H1 (cell line): Measurements from ENCODE around the gene PLAAT2. TPM values are rescaled to one million over a fixed set of nuclear protein-coding genes. Genes with fewer than 3 reads are reported as not detected.
A peak's percentile ranks its signal among the peaks of the same experiment; 100 is the strongest.

Experiments
- CTCF ChIA-PET: fragments of 300-600 bp; sonication (Branson Sonifier 250); formaldehyde crosslinking; loops from one replicate; lab custom pipeline; 2021; ENCODE audit not compliant: partially characterized antibody; lab: Charles Lee
- POLR2A ChIA-PET: fragments of 300-600 bp; sonication (Branson Sonifier 250); formaldehyde crosslinking; loops from one replicate; lab custom pipeline; 2021; ENCODE audit warnings: inconsistent platforms; ENCODE audit not compliant: partially characterized antibody; lab: Charles Lee
- DNase-seq, 2 experiments: peaks; one replicate each; pipeline versions ENCODE4 v3.0.0 to v3.0.0-alpha.2; 2010 to 2022; ENCODE audit warnings: low spot score in 2 of 2, low read depth in 1 of 2, mixed read lengths in 1 of 2
- FAIRE-seq: peaks from 2 replicates; lab custom pipeline; 2011; peaks lifted over from hg19 to GRCh38; lab: Jason Lieb, UNC
- H2AFZ ChIP-seq: 2 replicates; pipeline ENCODE4 v1.8.1; 2012; ENCODE audit warnings: low read length, inconsistent platforms
- H2AK5ac ChIP-seq: 2 replicates; pipeline ENCODE4 v1.6.1; 2013; ENCODE audit warnings: low read depth, low read length
- H2BK120ac ChIP-seq: replicated peaks from 2 replicates; pipeline ENCODE3; 2013; ENCODE audit warnings: low read depth, low read length, inconsistent platforms
- H2BK12ac ChIP-seq: 2 replicates; pipeline ENCODE4 v1.6.1; 2013; ENCODE audit warnings: low read depth, low read length
- H2BK15ac ChIP-seq: 2 replicates; pipeline ENCODE4 v1.6.1; 2013; ENCODE audit warnings: low read length
- H2BK20ac ChIP-seq: 2 replicates; pipeline ENCODE4 v1.6.1; 2013; ENCODE audit warnings: low read length
- H2BK5ac ChIP-seq: 2 replicates; pipeline ENCODE4 v1.6.1; 2013; ENCODE audit warnings: low read depth, low read length
- H3K14ac ChIP-seq: 2 replicates; pipeline ENCODE4 v1.6.1; 2013; ENCODE audit warnings: inconsistent platforms; ENCODE audit not compliant: insufficient read length
- H3K18ac ChIP-seq: 2 replicates; pipeline ENCODE4 v1.6.1; 2013; ENCODE audit warnings: low read length; ENCODE audit errors: extremely low read depth
- H3K23ac ChIP-seq: 2 replicates; pipeline ENCODE4 v1.6.1; 2013; ENCODE audit warnings: inconsistent platforms; ENCODE audit not compliant: insufficient read length
- H3K23me2 ChIP-seq: 2 replicates; pipeline ENCODE4 v1.6.1; 2013; ENCODE audit warnings: low read depth, low read length
- H3K27ac ChIP-seq: 2 replicates; pipeline ENCODE4 v1.6.1; 2011; ENCODE audit warnings: low read depth, low read length, inconsistent platforms
- H3K27me3 ChIP-seq, 4 experiments: replicated peaks in 1 of 4; 1 replicate in 1 of 4; 2 replicates in 3 of 4; pipeline versions ENCODE4 v1.6.1 to v1.8.1; 2011 to 2013; ENCODE audit warnings: low read length in 3 of 4, mild to moderate bottlenecking in 3 of 4, inconsistent platforms in 2 of 4, mixed read lengths in 2 of 4, moderate library complexity in 1 of 4; ENCODE audit not compliant: control insufficient read depth in 3 of 4, insufficient read depth in 3 of 4; ENCODE audit errors: extremely low read depth in 1 of 4
- H3K36me3 ChIP-seq, 4 experiments: 2 replicates each; pipeline versions ENCODE4 v1.6.1 to v1.8.1; 2011 to 2013; ENCODE audit warnings: mild to moderate bottlenecking in 4 of 4, low read length in 3 of 4, moderate library complexity in 2 of 4, control low read depth in 1 of 4, inconsistent platforms in 1 of 4; ENCODE audit not compliant: insufficient read depth in 4 of 4, control insufficient read depth in 2 of 4
- H3K4ac ChIP-seq: replicated peaks from 2 replicates; pipeline ENCODE3; 2013; ENCODE audit warnings: low read length, low read depth, mixed read lengths, inconsistent platforms; ENCODE audit not compliant: insufficient read length
- H3K4me1 ChIP-seq, 4 experiments: replicated peaks in 1 of 4; 1 replicate in 1 of 4; 2 replicates in 3 of 4; pipeline versions ENCODE4 v1.6.1 to v1.8.1; 2011 to 2013; ENCODE audit warnings: low read length in 3 of 4, inconsistent platforms in 2 of 4, mixed read lengths in 1 of 4; ENCODE audit not compliant: insufficient read depth in 4 of 4, control insufficient read depth in 3 of 4
- H3K4me2 ChIP-seq, 2 experiments: 2 replicates each; pipeline versions ENCODE4 v1.6.1 to v1.8.1; 2011 to 2013; ENCODE audit warnings: low read depth in 2 of 2, low read length in 2 of 2, control low read depth in 1 of 2, inconsistent platforms in 1 of 2, mild to moderate bottlenecking in 1 of 2; ENCODE audit not compliant: insufficient read depth in 1 of 2
- H3K4me3 ChIP-seq, 4 experiments: fragments of 200-600, 300-600 bp in 1 of 4; sonication (generic), shearing (Covaris generic), sonication (Bioruptor Twin) in 1 of 4; 2 replicates each; pipeline versions ENCODE4 v1.5.1 to v1.8.1; 2011 to 2016; ENCODE audit warnings: low read length in 4 of 4, low read depth in 3 of 4, control low read depth in 2 of 4, inconsistent platforms in 2 of 4, mild to moderate bottlenecking in 2 of 4, mixed read lengths in 1 of 4, moderate library complexity in 1 of 4; ENCODE audit not compliant: insufficient read depth in 2 of 4; ENCODE audit errors: extremely low read depth in 1 of 4
- H3K56ac ChIP-seq: replicated peaks from 2 replicates; pipeline ENCODE3; 2013; ENCODE audit warnings: low read depth, mild to moderate bottlenecking, mixed read lengths, low read length, inconsistent platforms; ENCODE audit not compliant: insufficient read length
- H3K79me1 ChIP-seq: 2 replicates; pipeline ENCODE4 v1.6.1; 2013; ENCODE audit warnings: low read depth, low read length, control low read depth
- H3K79me2 ChIP-seq, 2 experiments: 2 replicates each; pipeline versions ENCODE4 v1.6.1 to v1.8.1; 2012 to 2013; ENCODE audit warnings: low read length in 2 of 2, mild to moderate bottlenecking in 2 of 2, inconsistent platforms in 1 of 2; ENCODE audit not compliant: insufficient read depth in 2 of 2, control insufficient read depth in 1 of 2
- H3K9ac ChIP-seq, 4 experiments: replicated peaks in 1 of 4; 1 replicate in 1 of 4; 2 replicates in 3 of 4; pipeline versions ENCODE4 v1.6.1 to v1.8.1; 2011 to 2013; ENCODE audit warnings: low read depth in 3 of 4, low read length in 3 of 4, control low read depth in 2 of 4, mild to moderate bottlenecking in 2 of 4, moderate library complexity in 2 of 4, inconsistent platforms in 1 of 4; ENCODE audit errors: extremely low read depth in 1 of 4
- H3K9me3 ChIP-seq, 2 experiments: 2 replicates each; pipeline versions ENCODE4 v1.6.1 to v1.8.1; 2012 to 2013; ENCODE audit warnings: mild to moderate bottlenecking in 2 of 2, moderate library complexity in 2 of 2, control low read depth in 1 of 2, inconsistent platforms in 1 of 2, low read depth in 1 of 2, low read length in 1 of 2, mixed read lengths in 1 of 2; ENCODE audit not compliant: insufficient read depth in 2 of 2
- H4K20me1 ChIP-seq, 2 experiments: replicated peaks in 1 of 2; 2 replicates each; pipeline versions ENCODE3 to v1.8.1; 2011 to 2013; ENCODE audit warnings: inconsistent platforms in 2 of 2, low read length in 2 of 2, mild to moderate bottlenecking in 1 of 2; ENCODE audit not compliant: insufficient read depth in 2 of 2, control insufficient read depth in 1 of 2
- H4K5ac ChIP-seq: 2 replicates; pipeline ENCODE4 v1.6.1; 2013; ENCODE audit warnings: low read length, low read depth, mixed read lengths, inconsistent platforms; ENCODE audit not compliant: insufficient read length
- H4K8ac ChIP-seq: 2 replicates; pipeline ENCODE4 v1.8.0; 2013; ENCODE audit warnings: mild to moderate bottlenecking, moderate library complexity, low read length, inconsistent platforms; ENCODE audit not compliant: insufficient read depth; ENCODE audit errors: extremely low read depth
- H4K91ac ChIP-seq: replicated peaks from 2 replicates; pipeline ENCODE3; 2013; ENCODE audit warnings: low read length, mixed read lengths, inconsistent platforms; ENCODE audit not compliant: insufficient read length
- RAD21 ChIP-seq, 2 experiments: IDR thresholded peaks in 1 of 2; conservative IDR thresholded peaks in 1 of 2; 2 replicates each; pipeline ENCODE4 v1.6.1; 2011; ENCODE audit warnings: low read depth in 2 of 2, low read length in 2 of 2, improper control_type of control experiment in 1 of 2, inconsistent platforms in 1 of 2, mild to moderate bottlenecking in 1 of 2, moderate library complexity in 1 of 2
- RNF2 ChIP-seq: fragments of 200-900, 300-1000 bp; sonication (generic); IDR thresholded peaks from 2 replicates; pipeline ENCODE4 v1.7.1; 2016; ENCODE audit warnings: borderline replicate concordance, low read depth, mild to moderate bottlenecking, antibody characterized with exemption, low read length; ENCODE audit not compliant: poor library complexity, severe bottlenecking; ENCODE audit errors: missing control alignments
- SIN3A ChIP-seq, 2 experiments: IDR thresholded peaks in 1 of 2; conservative IDR thresholded peaks in 1 of 2; 2 replicates each; pipeline ENCODE4 v1.6.1; 2011 to 2012; ENCODE audit warnings: low read length in 2 of 2, improper control_type of control experiment in 1 of 2, low read depth in 1 of 2, mild to moderate bottlenecking in 1 of 2
- TAF1 ChIP-seq: IDR thresholded peaks from 2 replicates; pipeline ENCODE4 v1.6.1; 2011; ENCODE audit warnings: mild to moderate bottlenecking, low read depth, low read length
- WGBS, 2 experiments: shearing (Covaris generic) in 1 of 2; methylation state at CpG; one replicate each; pipeline versions ENCODE4 v1.1.6 to v1.1.7; 2013 to 2015; ENCODE audit warnings: low lambda C conversion rate in 2 of 2, mixed read lengths in 2 of 2, inconsistent platforms in 1 of 2, low coverage in 1 of 2, missing lambda C conversion rate in 1 of 2; ENCODE audit not compliant: insufficient replicate concordance in 2 of 2, insufficient coverage in 1 of 2, insufficient read length in 1 of 2; ENCODE audit errors: extremely low coverage in 1 of 2, missing lambda C conversion rate in 1 of 2; 5-methylcytosine and 5-hydroxymethylcytosine counted together
- polyA plus RNA-seq, 7 experiments: library from polyadenylated mRNA; depleted of rRNA in 3 of 7; stranded (reverse) in 5 of 7; unstranded in 2 of 7; fragments of >200 nt in 5 of 7; fragments of 200-250 nt in 2 of 7; gene quantifications; 1 replicate in 5 of 7; 2 replicates in 1 of 7; 4 replicates in 1 of 7; pipeline versions ENCODE4 v1.2.1 to v1.2.3, GENCODE V29; 2011 to 2013; ENCODE audit warnings: missing spikeins in 2 of 7, mixed read lengths in 2 of 7
- total RNA-seq: library from RNA; stranded (reverse); fragmentation: NEBNext Ultra II Directional; extraction: Animal tissue kit (Norgen Biotek cat#: 25700); gene quantifications from 2 replicates; pipeline ENCODE4 v1.2.1, GENCODE V29; 2021

The PLAAT2 gene
- total and polyA plus RNA-seq, 2 of the 8 experiments (the other 6 are each of a cell fraction or from before 2014, with no cell fraction given) = 0.39 TPM; not detected in 1

DNA sequence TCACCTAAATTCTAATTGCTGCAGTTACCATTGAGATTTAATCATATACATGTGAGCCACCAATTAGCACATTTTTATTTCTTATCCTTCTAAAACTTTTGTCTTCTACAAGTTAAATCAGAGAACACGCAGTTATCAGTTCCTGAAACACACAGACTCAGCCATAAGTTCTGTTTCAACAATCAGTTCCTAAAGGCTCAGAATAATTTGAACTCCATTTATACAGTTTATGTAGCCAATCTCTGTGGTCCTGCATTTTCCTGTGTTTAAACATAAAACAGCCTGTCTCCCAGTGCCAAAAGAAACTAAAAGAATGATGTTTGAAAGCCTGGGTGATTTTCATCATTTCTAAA is 48.2 kb upstream of the PLAAT2 start:
- 58% methylated on average over 1 of the region's 1 CpG; no CpG with 5 or more reads in 1 of the 2 experiments for WGBS, 2 experiments
- TF ChIP-seq RNF2 = no peak
- TF ChIP-seq RAD21 (IDR thresholded peaks at IDR 0.05 in 1 of 2, conservative IDR thresholded peaks at IDR 0.05 in 1 of 2; ENCODE audit: low read depth in 2 of 2, low read length in 2 of 2) = no peak
- TF ChIP-seq TAF1 = no peak
- TF ChIP-seq SIN3A (conservative IDR thresholded peaks at IDR 0.05 in 1 of 2, IDR thresholded peaks at IDR 0.05 in 1 of 2; ENCODE audit: low read depth in 1 of 2, low read length in 2 of 2) = no peak
- Histone ChIP-seq H3K79me2 (peaks cover 12 to 61% of the 10 kb centered on the region in 2 experiments), H2BK5ac (no peak overlapping the region), H3K9ac (no peak overlapping the region), H3K4ac (no peak overlapping the region), H3K14ac (no peak overlapping the region), H3K4me2 (peak overlapping the region; percentile 57 to 64), H3K36me3 (no peaks in the 10 kb centered on the region), H2BK20ac (no peak overlapping the region), H4K5ac (no peak overlapping the region), H3K9me3 (no peaks in the 10 kb centered on the region), H3K27ac (no peak overlapping the region), H4K20me1 (no peaks in the 10 kb centered on the region), H2BK15ac (no peak overlapping the region), H3K18ac (no peak overlapping the region), H3K79me1 (peaks cover 14% of the 10 kb centered on the region; the same call in 1 of the 2 replicates), H3K27me3 (no peaks in the 10 kb centered on the region), H2BK120ac (no peak overlapping the region), H4K8ac (no peak overlapping the region), H3K56ac (no peak overlapping the region), H3K4me1 (peaks cover 12 to 31% (median 15%) of the 10 kb centered on the region in 4 experiments), H3K23ac (no peak overlapping the region), H2BK12ac (no peak overlapping the region), H2AK5ac (no peak overlapping the region), H3K23me2 (peaks cover 7% of the 10 kb centered on the region; the same call in 1 of the 2 replicates), H3K4me3 (peak overlapping the region in 2 of 4 experiments; percentile 2 to 39; a peak in 3 of 8 replicates), H4K91ac (no peak overlapping the region), H2AFZ (no peak overlapping the region)
- no peak for DNase-seq
- POLR2A ChIA-PET = no interaction called here
- FAIRE-seq = no peak
- CTCF ChIA-PET = no interaction called here
